Omental fat pad (tissue), 4 donors: ENCODE data around the gene GALNT13. TPM values are rescaled to one million over a fixed set of nuclear protein-coding genes. Genes with fewer than 3 reads are reported as not detected.

ENCODE experiments used
- ATAC-seq: fragments of 150-250 bp; one replicate; pipeline ENCODE4 v1.9.1; 2016; ENCODE audit warnings: mild to moderate bottlenecking, moderate library complexity; ENCODE audit not compliant: low FRiP score
- DNase-seq: peaks from one replicate; pipeline ENCODE4 v3.0.0-alpha.2; 2019; ENCODE audit warnings: low spot score
- total RNA-seq, 4 donors: library from RNA; depleted of rRNA; stranded (reverse); fragments of >200 nt; gene quantifications; one replicate each; pipeline ENCODE4 v1.1.0, GENCODE V29; 2016
- TF ChIP-seq, protein P1 (sequence below), 3 donors: fragments of 450-650 bp; IDR thresholded peaks; one replicate each; pipeline ENCODE4 v1.5.1; 2016 to 2017; ENCODE audit warnings: antibody characterized with exemption in 3 of 3, mild to moderate bottlenecking in 3 of 3, moderate library complexity in 2 of 3

The GALNT13 gene
- total RNA-seq, 4 donors from 2014 or later, result 0.38 to 1.8 (median 0.54) TPM

GRCh38 chr2:154343282-154343681 lies 471.6 kb downstream of the GALNT13 start:
- DNase-seq (no peak), ATAC-seq (no peak)
- TF ChIP-seq, protein P1, sequence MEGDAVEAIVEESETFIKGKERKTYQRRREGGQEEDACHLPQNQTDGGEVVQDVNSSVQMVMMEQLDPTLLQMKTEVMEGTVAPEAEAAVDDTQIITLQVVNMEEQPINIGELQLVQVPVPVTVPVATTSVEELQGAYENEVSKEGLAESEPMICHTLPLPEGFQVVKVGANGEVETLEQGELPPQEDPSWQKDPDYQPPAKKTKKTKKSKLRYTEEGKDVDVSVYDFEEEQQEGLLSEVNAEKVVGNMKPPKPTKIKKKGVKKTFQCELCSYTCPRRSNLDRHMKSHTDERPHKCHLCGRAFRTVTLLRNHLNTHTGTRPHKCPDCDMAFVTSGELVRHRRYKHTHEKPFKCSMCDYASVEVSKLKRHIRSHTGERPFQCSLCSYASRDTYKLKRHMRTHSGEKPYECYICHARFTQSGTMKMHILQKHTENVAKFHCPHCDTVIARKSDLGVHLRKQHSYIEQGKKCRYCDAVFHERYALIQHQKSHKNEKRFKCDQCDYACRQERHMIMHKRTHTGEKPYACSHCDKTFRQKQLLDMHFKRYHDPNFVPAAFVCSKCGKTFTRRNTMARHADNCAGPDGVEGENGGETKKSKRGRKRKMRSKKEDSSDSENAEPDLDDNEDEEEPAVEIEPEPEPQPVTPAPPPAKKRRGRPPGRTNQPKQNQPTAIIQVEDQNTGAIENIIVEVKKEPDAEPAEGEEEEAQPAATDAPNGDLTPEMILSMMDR (IDR thresholded peaks at IDR 0.05), result no peak

DNA sequence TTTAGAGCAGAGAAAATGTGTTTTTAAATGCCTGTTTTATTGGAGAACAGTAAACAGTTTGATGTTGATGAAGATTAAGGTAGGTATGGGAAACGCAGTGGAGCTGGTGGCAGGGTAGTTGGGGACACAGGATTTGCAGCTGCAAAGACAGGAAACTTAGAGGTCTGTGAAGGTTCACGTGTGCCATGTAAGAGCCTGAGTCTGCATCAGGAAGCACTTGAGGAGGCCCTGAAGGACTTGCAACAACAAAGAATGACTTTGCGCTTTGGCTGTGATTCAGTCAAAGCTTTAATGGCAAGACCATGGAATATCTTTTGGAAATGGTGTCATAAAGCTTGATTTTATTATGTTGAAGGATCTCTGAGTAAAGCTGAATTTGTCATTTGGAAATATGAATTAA lies 479.2 kb downstream of the GALNT13 start:
- DNase-seq (no peak), ATAC-seq (no peak)
- TF ChIP-seq, protein P1 (IDR thresholded peaks at IDR 0.05), result no peak

DNA sequence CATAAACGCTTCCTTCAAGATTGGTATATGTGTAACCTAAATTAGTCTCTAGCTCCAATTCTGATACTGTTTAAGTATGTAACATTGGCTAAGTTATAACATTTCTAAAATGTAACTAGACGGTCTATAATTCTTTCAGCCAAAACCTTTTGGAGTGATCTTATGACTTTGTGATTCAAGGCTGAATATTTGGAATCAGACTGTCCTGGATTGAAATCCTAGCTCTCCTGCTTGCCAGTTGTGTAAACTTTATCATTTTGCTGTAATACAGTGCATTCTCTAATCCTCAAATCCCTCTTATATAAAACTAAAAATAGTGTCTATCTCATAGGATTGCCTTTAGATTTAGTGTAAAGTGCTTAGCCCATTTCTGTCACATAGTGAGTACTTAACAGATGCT lies 489.6 kb downstream of the GALNT13 start:
- TF ChIP-seq, protein P1 (IDR thresholded peaks at IDR 0.05), result no peak
- no peak for DNase-seq
- ATAC-seq, result no peak

DNA sequence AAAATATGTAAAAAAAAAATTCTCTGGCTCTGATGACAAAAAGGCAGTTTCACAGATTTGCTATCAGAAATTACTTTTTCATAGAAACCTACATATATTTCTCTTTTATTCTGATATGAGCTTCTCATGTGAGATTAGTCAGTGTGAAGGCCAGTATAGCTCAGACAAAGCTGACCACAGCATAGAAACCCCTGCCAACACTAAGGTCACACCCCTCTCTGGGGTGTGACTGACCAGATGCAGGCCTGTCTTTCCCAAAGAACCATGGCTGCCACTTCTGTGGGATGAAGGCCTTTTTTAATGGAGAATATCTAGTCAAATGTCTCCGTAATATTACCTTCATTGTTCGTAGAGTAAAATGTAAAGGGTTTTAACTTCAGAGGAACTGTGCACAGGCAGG lies 496.4 kb downstream of the GALNT13 start:
- TF ChIP-seq, protein P1 (IDR thresholded peaks at IDR 0.05), result no peak
- no peak for ATAC-seq
- DNase-seq, result no peak

DNA sequence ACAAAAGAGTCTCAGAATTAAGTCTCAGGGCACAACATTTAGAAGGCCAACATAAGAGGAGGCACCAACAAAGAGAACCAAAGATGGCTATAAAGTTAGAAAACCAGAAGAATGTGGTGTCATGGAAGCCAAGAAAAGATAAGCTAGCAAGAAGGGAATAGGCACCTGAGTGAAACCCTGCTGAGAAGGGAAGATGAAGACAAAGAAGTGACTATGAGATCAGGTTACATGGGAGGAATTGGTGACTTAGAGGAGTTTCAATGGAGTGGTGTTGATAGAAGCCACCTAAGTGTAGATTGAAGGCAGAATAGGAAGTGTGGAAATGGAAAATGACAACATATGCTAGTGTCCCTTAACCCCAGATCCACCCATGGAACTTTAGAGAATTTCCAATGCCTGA lies 499.2 kb downstream of the GALNT13 start:
- TF ChIP-seq, protein P1 (IDR thresholded peaks at IDR 0.05), result no peak
- ATAC-seq (no peak), DNase-seq (no peak)

GRCh38 chr2:154374416-154374815 lies 502.7 kb downstream of the GALNT13 start:
- no peak for ATAC-seq
- TF ChIP-seq, protein P1 (IDR thresholded peaks at IDR 0.05), result no peak
- no peak for DNase-seq

- DNase-seq (no peak), ATAC-seq (no peak)
- TF ChIP-seq, protein P1 (IDR thresholded peaks at IDR 0.05), result no peak
Observed at GRCh38 chr2:154375579-154375931, 503.8 kb downstream of the GALNT13 start.
